Prostate gland (tissue), 2 donors: Measurements from ENCODE around the gene SLIT1. TPM values are rescaled to one million over a fixed set of nuclear protein-coding genes. Genes with fewer than 3 reads are reported as not detected.

Source experiments
- DNase-seq: peaks from one replicate; pipeline ENCODE4 v3.0.0-alpha.2; 2019; ENCODE audit warnings: low spot score
- H3K27ac ChIP-seq, 2 donors: fragments of 200-600 bp; sonication (generic); 2 replicates each; pipeline ENCODE4 v1.5.1; 2017 to 2019
- H3K27me3 ChIP-seq: fragments of 200-600 bp; sonication (generic); replicated peaks from 2 replicates; pipeline ENCODE4 v1.5.1; 2019; ENCODE audit not compliant: insufficient read depth
- H3K36me3 ChIP-seq, 2 donors: fragments of 200-600 bp; sonication (generic); 1 replicate in 1 of 2; 2 replicates in 1 of 2; pipeline versions ENCODE4 v1.5.1 to v1.8.1; 2017 to 2019
- H3K4me1 ChIP-seq: fragments of 200-600 bp; sonication (generic); replicated peaks from 2 replicates; pipeline ENCODE4 v1.5.1; 2019
- H3K4me3 ChIP-seq, 2 donors: fragments of 200-600 bp; sonication (generic); 2 replicates each; pipeline ENCODE4 v1.5.1; 2017 to 2019
- H3K9me3 ChIP-seq: fragments of 200-600 bp; sonication (generic); 2 replicates; pipeline ENCODE4 v1.5.1; 2017
- POLR2A ChIP-seq: fragments of 450-650 bp; IDR thresholded peaks from one replicate; pipeline ENCODE4 v1.6.1; 2016; ENCODE audit warnings: antibody characterized with exemption, mild to moderate bottlenecking
- POLR2AphosphoS5 ChIP-seq: sonication (generic); formaldehyde crosslinking; IDR thresholded peaks from one replicate; pipeline ENCODE4 v1.6.1; 2017; ENCODE audit warnings: antibody characterized with exemption
- WGBS: methylation state at CpG from one replicate; pipeline ENCODE4 v1.1.5; 2018; 5-methylcytosine and 5-hydroxymethylcytosine counted together
- intact Hi-C: fragments of 100-400 bp; cut with DNase I; formaldehyde crosslinking; loops from one replicate; pipeline ENCODE4 v1.14.2; 2022
- total RNA-seq, 2 donors: library from RNA; depleted of rRNA; stranded (reverse); fragments of >200 nt; gene quantifications; one replicate each; pipeline ENCODE4 v1.1.0, GENCODE V29; 2016
- TF ChIP-seq, protein P1 (sequence below), 4 experiments: fragments of 200-600 bp in 2 of 4; fragments of 450-650 bp in 2 of 4; sonication (generic) in 2 of 4; IDR thresholded peaks; 1 replicate in 3 of 4; 2 replicates in 1 of 4; pipeline ENCODE4 v1.5.1; 2016 to 2019; ENCODE audit warnings: antibody characterized with exemption in 4 of 4, mild to moderate bottlenecking in 2 of 4, moderate library complexity in 2 of 4

SLIT1 gene
- total RNA-seq, 2 donors from 2014 or later = 0.59 to 0.91 TPM

DNA sequence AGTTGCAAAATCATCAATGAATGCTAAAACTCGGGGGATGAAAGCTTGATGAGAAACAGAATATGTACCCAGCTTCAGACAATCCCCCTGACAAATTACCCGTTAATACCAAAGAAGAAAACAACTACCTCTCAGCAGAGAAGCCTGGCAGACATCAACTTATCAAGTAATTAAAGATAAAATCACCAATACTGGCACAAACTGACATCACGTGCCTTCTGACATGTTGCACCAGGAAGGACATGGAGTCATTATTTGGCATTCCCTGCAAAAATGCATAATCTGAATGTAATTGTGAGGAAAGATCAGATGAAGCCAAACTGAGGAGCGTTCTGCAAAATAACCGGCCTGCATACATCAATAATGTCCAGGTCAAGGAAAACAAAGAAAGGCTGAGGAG lies 7.7 kb downstream of the SLIT1 start:
- Histone ChIP-seq H3K27me3 (no peaks in the 10 kb centered on the region), H3K4me3 (no peak overlapping the region), H3K36me3 (no peaks in the 10 kb centered on the region), H3K9me3 (no peaks in the 10 kb centered on the region), H3K27ac (no peak overlapping the region), H3K4me1 (no peaks in the 10 kb centered on the region)
- DNase-seq = no peak
- intact Hi-C loops = no loop called here
- WGBS = 61% methylated on average over 5 of the region's 5 CpGs
- TF ChIP-seq POLR2AphosphoS5 (no peak), POLR2A (no peak)
- TF ChIP-seq, protein P1, sequence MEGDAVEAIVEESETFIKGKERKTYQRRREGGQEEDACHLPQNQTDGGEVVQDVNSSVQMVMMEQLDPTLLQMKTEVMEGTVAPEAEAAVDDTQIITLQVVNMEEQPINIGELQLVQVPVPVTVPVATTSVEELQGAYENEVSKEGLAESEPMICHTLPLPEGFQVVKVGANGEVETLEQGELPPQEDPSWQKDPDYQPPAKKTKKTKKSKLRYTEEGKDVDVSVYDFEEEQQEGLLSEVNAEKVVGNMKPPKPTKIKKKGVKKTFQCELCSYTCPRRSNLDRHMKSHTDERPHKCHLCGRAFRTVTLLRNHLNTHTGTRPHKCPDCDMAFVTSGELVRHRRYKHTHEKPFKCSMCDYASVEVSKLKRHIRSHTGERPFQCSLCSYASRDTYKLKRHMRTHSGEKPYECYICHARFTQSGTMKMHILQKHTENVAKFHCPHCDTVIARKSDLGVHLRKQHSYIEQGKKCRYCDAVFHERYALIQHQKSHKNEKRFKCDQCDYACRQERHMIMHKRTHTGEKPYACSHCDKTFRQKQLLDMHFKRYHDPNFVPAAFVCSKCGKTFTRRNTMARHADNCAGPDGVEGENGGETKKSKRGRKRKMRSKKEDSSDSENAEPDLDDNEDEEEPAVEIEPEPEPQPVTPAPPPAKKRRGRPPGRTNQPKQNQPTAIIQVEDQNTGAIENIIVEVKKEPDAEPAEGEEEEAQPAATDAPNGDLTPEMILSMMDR (IDR thresholded peaks at IDR 0.05) = no peak

DNA sequence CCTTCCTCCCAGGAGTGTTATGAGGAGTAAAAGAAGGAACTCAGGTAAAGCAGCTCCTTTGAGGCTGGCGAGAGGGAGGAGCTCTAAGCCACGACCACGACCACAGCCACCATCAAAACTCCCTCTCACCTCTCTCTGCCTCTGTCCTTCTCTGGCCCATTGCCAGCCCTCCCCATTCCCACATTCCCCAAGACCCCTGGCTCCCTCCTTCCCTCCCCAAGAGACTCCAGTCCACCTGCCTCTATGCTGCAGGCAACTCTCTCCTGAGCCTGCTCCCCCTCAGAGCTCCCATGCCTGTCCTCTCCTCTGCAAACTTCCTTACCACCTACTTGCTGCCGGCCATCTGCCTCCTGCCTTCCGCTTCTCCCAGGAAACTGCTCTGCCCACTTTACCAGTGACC lies 9.5 kb downstream of the SLIT1 start:
- WGBS = 78% methylated on average over 5 of the region's 5 CpGs
- no peak overlapping the region for H3K27ac ChIP-seq
- no peaks in the 10 kb centered on the region for H3K36me3 ChIP-seq
- no peaks in the 10 kb centered on the region for H3K27me3 ChIP-seq
- TF ChIP-seq, protein P1 (IDR thresholded peaks at IDR 0.05) = no peak
- TF ChIP-seq POLR2A = no peak
- no peak for TF ChIP-seq POLR2AphosphoS5
- H3K4me3 ChIP-seq = no peak overlapping the region
- intact Hi-C loops = no loop called here
- no peak for DNase-seq
- H3K9me3 ChIP-seq = no peaks in the 10 kb centered on the region
- H3K4me1 ChIP-seq = no peaks in the 10 kb centered on the region

DNA sequence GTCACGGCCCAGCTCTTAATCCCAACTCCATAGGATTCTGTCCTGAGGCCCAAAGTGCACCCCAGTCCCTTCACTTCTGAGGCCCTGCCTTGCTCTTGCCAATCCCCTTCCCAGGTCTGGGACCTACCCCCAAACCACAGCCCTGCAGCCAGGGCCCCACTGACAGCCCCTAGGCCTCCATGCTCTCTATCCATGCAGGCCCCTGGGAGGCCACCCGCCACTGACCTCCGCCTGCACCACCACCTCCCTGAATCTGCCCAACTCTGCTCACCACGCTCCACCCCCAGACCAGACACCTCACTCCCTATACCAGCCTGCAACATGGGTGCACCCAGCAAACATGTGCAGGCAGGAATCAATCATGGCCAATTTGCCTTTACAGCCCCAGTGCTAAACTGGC lies 10.2 kb downstream of the SLIT1 start:
- TF ChIP-seq POLR2A (no peak), POLR2AphosphoS5 (no peak)
- TF ChIP-seq, protein P1 (IDR thresholded peaks at IDR 0.05) = no peak
- Histone ChIP-seq H3K4me3 (no peak overlapping the region), H3K9me3 (no peaks in the 10 kb centered on the region), H3K36me3 (no peaks in the 10 kb centered on the region), H3K4me1 (no peaks in the 10 kb centered on the region), H3K27ac (no peak overlapping the region), H3K27me3 (no peaks in the 10 kb centered on the region)
- WGBS = 99% methylated on average over 4 of the region's 4 CpGs
- DNase-seq = no peak
- intact Hi-C loops = no loop called here

DNA sequence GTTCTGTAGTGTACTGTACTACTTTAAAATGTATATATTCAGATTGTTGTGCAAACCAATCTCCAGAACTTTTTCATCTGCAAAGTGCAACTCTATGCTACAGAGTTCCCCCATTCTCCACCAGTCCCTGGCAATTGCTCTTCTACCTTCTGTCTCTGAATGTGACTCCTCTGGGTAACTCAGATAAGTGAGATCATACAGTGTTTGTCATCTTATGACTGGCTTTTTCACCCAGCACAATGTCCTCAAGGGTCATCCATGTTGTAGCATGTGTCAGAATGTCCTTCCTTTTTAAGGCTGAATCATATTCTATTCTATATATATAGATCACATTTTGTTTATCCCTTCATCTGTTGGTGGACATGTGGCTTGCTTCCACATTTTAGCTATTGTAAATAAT lies 10.8 kb downstream of the SLIT1 start:
- TF ChIP-seq POLR2AphosphoS5 (no peak), POLR2A (no peak)
- TF ChIP-seq, protein P1 (IDR thresholded peaks at IDR 0.05) = no peak
- Histone ChIP-seq H3K27ac (no peak overlapping the region), H3K36me3 (no peaks in the 10 kb centered on the region), H3K9me3 (no peaks in the 10 kb centered on the region), H3K27me3 (no peaks in the 10 kb centered on the region), H3K4me3 (no peak overlapping the region), H3K4me1 (no peaks in the 10 kb centered on the region)
- intact Hi-C loops = no loop called here
- DNase-seq = no peak

DNA sequence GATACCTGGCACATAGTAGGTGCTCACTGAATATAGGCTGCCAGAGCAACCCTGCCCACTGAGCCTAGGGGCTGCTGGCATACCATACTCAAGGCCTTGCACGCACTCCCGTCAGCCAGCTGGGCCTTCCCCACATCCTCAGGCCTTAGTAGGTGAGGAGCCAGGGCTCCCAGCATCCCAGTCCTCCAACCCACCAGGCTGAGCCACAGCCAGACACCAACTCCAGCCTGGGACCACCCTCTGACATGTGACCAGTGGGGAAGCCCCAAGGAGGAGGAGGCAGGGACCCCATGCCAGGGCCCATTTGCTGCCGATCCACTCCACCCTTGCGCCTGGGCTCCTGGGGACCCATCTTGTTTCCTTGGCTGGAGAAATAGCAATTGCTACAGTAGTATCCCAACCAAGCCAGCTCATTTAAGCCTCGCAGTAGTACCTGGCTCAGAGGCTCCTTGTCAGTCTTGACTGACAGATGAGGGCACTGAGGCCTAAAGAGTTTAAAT lies 11.4 kb downstream of the SLIT1 start:
- no peak overlapping the region for H3K27ac ChIP-seq
- H3K36me3 ChIP-seq = no peaks in the 10 kb centered on the region
- DNase-seq = no peak
- intact Hi-C loops = no loop called here
- no peaks in the 10 kb centered on the region for H3K9me3 ChIP-seq
- no peaks in the 10 kb centered on the region for H3K27me3 ChIP-seq
- TF ChIP-seq POLR2AphosphoS5 (no peak), POLR2A (no peak)
- TF ChIP-seq, protein P1 (IDR thresholded peaks at IDR 0.05) = no peak
- no peak overlapping the region for H3K4me3 ChIP-seq
- no peaks in the 10 kb centered on the region for H3K4me1 ChIP-seq
- 98% methylated on average over 5 of the region's 5 CpGs for WGBS
